ENCODE results near the gene THADA.
"Not testable (repeated sequence)": the region's sequence is repeated elsewhere in the genome, so short reads cannot be mapped to it uniquely, and the experiment has no call there.

Gene THADA

DNA sequence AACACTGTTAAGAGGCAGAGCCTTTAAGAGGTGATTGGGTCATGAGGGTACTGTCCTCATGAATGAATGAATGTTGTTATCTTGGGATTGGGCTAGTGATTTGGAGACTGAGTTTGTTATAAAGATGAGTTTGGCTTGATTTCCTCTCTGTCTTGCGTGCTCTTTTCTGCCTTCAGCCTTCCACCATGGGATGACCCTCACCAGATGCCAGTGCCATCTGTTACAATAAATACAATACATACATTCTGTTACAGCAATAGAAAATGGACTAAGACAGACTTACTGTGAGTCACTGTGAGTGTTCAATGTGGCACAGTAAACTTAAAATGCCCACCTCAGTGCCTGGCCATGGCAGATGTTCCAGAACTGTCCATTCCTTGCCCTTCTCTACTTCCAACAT lies 274.4 kb downstream of the THADA start:
- DNase-seq = no peak

DNA sequence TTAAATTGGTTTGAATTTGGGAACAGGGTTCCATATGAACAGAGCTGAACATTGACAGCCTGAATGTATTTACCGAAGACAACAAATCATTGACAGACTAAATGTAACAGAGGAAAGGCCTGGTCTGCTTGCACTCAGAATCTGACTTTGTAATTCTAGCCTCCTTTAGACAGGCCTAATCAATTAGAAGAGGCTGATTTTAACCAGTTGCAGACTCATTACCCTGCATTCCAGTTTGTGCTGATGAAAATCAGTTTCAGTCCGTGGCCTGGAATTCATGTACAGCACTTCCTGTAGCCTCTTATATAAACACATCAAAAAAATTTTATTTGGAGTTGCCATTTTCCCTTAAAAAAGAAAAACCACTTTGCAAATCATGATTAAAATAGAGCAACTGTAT lies 276.3 kb downstream of the THADA start:
- no peak for DNase-seq

DNA sequence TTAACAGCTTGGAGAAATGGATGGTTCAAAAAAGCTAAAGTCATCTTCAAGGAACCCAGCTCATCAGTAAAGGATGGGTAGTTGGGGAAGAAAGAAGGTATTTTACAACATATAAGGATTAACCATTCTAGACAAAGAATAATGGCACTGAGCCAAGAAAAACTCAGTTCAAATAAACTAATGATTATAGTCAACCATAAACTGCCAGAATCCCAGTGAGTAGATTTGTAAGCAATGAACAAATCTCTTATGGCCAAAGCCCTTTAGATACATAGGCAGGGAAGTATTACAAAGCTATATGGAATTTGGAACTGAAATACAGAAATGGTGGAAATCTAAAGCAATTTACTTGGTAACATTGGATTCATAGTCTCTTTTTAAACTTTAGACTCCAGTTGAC lies 277.0 kb downstream of the THADA start:
- DNase-seq = no peak

DNA sequence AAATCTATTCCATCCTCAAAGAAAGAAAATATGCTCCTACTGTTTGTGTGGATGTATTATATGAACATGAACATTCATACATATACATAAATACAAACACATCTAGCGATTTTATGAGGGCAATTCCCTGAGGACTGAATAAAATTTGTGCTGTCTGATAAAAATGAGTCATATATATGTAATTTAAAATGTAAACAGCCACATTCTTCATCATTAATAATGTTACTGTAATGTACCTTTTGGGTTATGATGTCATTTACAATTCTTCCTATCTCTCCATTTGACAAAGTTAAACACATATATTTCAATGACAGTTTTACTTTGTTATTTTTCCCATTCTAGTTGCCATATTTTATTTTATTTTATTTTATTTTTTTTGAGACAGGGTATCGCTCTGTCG lies 278.2 kb downstream of the THADA start:
- no peak for DNase-seq

DNA sequence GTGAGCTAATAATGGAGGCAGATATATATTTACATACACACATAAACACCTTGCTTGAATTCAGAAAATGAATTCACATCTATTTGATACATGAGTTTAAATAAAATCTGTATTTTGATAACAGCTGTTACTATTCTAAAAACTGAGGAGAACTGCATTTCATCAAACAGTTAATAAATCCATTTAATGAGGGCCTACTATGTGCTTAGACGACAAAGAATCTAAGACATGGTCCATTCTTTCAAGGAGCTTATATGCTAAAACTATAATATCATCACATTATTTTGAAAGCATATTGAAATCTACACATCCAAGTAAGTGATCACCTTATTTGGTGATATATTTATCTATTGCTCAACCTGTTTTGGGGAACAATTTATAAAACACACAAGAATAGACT lies 278.6 kb downstream of the THADA start:
- DNase-seq = no peak

DNA sequence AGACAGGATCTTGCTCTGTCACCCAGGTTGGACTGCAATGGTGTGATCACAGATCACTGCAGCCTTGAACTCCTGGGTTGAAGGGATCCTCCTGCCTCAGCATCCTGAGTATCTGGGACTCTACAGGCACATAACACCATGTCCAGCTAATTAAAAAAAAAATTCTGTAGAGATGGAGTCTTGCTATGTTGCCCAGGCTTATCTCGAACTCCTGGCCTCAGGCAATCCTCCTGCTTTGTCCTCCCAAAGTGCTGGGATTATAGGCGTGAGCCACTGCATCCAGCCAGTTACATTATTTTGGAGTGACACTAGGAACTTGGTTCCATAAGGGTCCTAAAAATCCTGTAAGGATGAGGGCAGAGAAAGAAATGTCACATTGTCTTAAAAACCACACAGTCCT lies 280.4 kb downstream of the THADA start:
- no peak for DNase-seq

DNA sequence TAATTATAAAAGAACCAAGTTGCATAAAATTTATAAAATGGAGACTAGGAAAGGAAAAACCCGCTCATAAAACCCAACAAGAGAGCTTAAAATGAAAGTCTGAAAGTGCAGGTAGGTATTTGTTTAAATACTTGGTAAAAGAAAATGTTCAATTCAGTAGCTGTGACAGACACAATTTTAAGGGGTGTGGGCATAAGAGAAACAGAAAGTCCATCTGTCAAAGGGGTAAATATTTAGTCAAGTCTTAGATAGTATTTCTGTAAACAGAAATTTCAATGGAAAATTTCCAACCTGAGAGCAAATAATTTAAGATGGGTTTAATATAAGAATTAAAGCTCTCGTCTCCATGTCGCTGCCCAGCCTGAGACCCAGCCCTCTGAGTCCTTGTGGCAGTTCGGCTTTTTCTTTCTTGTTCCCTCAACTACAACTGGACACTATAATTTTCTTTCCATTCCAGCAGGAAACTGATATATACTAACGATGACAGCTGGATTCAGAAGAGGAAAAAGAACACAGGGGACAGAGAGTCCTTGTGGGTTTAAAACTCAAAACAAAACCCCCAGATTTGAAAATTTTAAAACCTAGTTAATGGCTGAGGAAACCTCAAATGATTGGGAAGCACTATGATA lies 281.4 kb downstream of the THADA start:
- no peak for DNase-seq

DNA sequence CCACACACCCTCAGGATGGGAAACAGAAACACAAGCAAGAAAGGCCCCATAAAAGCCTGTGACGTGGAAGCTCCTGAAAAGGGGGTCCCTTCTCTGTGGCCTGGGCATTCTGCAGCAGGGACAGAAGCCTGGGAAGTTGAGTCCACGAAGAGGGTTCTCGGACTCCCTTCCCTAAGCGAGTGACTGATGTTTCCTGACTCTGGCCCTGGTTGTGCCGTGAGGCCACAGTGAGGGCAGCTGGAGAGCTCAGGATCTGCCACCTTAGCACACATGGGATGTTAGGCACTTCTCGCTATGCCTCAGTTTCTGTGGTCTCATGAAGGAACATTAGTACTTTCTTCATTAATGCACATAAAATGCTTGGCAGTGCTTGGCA lies 282.2 kb downstream of the THADA start:
- DNase-seq = no peak

DNA sequence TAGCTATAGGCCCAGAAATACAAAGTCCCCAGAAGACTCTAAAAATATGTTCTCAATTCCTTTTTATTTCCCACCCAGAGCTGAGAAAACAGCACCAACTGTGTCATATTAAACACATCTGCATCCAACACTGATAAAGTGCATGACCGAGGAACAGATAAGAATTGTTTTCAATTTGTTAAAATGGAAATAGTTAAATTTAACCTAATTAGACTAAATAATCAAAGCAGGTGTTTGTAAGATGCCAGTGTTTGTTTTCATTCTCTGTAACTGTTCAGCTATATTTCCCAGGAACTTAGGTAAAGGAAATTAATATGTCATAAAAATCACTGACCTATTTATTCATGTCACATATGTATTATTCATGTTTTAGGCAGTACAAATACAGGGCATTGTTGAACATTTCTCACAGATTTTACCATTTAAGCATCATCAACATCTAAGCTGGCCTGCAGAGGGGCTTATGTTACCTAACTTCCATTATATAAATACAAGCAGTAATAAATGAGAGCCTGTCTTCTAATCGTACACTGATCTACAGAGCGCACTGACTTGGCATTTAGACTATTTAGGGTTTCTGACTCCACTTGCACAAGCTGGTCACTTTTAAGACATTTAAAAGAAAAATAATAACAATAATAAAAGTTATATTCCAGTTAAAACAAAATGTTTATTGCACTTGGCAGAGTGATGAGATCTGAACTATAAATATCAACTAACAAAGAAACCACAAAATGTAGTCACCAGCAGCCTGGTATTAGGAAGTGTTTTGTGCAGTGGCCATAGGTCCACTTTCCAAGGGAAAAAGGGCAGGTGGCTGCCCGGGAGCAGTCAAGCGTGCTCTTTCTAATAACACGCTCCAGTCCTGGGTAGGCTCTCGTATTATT lies 282.8 kb downstream of the THADA start:
- DNase-seq = no peak

DNA sequence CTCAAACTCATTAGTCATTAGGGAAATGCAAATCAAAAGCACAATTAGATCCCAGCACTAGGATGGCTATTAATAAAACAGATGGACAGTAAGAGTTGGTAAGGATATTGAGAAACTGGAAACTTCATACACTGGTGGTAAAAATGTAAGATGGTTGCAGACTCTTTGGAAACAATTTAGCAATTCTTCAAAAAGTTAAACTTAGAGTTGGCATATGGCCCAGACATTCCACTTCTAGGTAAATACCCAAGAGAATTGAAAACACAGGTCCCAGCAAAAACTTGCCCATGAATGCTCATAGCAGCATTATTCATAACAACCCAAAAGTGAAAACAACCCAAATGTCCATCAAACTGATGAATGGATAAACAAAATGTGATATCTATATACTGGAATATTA lies 284.6 kb downstream of the THADA start:
- no peak for DNase-seq

DNA sequence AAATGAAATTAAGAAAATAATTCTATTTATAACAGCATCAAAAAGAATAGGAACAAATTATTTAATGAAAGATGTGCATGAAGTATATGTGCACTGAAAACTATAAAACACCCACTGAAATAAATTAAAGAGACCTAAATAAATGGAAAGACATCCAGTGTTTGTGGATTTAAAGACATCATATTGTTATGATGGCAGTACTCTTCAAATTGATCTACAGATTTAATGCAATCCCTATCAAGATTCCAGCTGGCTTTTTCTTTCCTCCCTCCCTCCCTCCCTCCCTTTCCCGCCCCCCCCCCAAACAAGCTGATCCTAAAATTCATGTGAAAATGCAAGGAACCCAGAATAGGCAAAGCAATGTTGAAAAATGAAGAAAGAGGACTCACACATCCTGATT lies 285.9 kb downstream of the THADA start:
- no peak for DNase-seq

DNA sequence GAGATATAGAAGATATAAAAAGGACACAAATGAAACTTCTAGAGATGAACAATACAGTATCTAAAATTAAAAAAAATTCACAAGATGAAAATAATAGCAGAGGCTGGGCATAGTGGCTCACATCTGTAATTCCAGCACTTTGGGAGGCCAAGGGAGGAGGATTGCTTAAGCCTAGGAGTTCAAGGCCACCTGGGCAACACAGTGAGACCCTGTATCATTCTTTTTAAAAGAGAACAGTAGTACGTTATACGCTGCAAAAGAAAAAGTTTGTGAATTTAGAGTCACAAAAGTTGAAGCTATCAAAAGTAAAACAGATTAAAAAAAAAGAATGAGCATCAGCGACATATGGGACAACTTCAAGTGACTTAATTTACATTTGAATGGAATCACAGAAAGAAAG lies 287.9 kb downstream of the THADA start:
- DNase-seq = no peak

DNA sequence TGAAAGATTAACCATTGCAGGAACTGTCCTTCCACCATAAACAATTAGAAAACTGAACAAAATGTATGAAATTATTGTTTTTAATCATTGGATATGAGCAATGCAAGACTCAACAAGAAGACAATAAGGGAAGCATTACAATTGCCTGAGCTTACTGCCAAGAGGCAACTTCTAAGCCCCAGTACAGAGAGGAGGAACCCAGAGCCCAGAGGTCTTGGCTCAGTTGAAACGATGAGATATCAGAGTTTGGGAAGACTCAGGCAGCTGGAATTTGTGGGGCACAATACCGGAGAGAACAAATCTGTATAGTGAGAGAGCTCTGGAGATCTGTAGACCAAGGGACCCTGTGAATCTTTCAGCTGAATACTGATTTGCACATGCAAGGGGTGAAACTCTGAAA lies 288.8 kb downstream of the THADA start:
- DNase-seq = no peak

DNA sequence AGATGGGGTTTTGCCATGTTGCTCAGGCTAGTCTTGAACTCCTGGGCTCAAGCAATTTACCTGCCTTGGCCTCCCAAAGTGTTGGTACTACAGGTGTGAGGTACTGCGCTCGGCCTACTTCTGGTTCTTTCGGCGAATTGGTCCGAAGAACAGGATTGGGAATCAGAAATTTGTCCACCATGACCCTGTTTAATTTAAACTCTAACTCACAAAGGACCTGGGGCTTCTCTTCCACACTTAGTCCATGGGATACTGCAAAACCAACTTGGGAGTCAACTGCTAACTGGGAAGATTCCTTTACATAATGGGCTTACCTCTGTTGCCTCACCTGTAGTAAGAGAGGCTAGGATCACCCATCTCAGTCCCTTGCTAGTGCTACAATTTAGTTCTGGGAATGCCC lies 289.6 kb downstream of the THADA start:
- DNase-seq = no peak

DNA sequence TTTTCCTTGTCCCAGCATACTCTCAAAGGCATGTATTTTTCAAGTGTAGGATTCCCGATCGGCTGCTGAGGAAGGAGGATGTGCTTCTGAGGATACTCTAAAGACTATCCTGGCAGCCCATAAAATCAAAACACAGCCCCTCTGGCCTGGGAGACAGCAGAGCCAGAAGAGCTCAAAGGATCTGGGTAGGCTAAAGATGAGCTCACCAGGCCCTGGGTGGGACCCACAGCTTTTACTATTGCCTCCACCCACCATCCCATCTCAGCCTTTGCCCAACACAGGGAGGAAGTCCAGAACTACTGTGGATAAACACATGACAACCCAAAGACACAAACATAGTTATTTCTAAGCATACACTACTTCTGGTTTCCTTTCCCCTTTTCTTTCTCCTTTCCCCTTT lies 290.3 kb downstream of the THADA start:
- no peak for DNase-seq

DNA sequence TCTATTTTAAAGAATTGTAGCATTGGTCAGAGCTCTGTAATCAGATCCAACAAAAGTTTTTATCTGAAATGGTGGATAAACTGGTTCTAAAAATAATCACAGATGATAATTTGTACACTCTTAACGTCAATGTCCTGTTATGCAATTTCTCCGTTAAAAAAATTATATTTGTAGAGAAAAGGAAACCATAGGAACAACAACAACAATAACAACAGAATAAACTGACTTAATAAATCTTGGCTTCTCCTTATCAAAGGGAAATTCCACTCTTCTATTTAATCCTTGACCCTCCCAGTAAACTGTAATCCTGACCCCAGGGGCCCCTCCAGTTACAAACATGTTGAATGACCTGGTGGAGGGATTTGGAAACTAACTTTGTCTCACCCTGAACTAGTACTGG lies 290.8 kb downstream of the THADA start:
- DNase-seq = no peak

DNA sequence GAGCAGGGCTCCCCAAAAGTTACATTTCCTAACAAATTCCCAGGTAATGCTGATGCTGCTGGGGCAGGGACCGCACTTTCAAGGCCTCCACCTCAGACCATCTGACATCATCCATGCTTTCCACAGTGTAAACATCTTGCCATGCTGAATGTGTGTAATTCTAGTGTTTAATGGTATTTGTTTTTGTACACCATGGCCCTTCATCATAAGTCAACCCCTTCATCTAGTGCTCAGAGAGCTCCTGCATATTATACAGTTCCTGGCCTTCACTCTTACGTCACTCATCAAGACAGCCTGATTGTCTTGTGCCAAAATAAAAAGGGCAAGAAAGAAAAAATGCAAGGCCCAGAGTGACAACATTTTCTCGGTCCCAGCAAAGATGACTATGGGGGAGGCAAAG lies 291.9 kb downstream of the THADA start:
- no peak for DNase-seq

DNA sequence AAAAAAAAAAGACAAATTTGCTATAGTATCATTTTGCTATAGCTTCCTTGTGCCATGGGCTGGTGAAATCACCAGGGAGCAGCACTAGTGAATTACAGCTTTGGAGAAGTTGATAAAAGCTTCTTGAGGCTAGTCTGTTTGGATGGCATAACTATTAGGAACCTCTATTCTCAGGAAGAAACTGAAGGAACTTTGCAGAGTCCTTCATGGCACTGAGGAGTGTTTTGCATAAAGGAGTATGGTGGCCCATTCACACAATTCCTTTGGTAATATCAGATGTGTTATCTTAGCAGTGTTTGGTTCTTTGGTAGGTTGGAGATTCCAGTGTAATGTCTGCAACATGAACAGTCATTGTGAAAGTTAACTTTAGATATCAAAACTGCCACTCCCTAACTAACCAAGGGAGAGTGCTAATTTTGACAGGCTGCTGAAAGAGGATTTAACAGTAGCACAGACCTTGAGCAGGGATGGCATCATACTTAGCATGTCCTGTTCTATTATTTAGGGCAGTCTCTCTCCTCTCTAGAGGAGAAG lies 292.8 kb downstream of the THADA start:
- DNase-seq = no peak

DNA sequence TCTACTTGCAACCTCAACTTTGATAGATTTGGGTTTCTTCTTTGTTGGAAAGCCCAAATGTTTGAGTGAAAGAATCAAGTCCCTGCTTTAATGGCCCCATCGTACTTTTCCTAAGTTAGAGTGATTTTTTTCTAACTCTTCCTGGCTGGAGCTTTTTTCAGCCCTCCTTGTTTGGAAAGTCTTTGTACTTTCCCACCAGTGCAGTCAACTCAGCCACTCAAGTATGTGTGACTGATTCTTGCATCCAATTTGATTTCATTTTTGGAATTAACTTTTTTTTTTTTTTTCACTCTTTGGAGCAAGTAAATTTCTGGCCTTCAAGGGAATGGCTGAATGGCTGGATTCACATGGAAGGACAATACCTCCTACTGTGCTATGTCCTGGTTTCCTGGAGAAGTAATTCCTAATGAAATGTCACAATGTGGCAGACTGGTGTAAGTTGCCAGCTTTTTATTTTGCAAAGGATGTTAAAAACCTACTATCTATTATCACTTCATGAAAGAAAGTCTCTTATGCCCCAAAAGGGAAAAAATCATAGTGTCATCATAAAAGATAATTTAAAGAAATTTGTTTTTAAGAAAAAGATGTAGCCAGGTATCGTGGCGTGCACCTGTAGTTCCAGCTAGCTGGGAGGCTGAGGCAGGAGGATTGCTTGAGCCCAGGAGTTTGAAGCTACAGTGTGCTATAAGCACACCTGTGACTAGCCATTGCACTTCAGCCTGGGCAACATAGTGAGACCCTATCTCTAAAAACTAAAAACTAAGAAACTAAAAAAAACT lies 293.5 kb downstream of the THADA start:
- DNase-seq = no peak

DNA sequence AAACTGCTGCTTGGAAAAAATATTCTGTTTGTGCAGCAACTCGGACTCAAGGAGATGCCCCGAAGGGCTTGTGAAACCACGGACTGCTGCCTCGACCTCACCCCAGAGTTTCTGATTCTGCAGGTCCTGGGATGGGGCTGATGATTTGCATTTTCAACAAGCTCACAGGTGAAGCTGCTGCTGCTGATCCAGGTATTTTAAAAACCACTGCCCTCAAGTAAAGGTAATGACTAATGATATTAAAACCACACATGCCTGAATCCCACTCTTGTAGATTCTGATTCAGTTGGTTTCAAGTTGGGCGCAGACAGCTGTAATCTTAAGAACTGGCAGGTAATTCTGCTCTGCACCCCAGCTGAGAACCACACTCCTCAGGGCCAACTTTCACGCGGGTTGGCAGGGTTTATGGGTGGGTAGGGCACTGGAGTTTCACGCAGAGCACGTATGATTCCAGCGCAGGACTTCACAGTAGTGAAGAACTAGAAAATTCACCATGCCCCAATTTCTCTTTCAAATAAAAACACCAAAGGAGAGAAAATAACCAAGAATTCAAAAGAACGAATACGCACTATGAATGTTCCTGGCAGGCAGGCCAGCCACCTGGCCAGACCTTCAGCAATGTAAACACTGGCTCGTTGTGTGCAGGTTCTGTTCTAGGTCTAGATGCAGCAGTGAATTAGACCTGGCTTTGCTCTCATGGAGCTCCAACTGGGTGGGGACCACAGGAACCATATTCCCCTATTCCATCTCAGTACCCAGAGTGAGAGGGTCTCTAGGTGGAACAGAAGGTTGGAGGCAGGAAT lies 294.9 kb downstream of the THADA start:
- DNase-seq = no peak

DNA sequence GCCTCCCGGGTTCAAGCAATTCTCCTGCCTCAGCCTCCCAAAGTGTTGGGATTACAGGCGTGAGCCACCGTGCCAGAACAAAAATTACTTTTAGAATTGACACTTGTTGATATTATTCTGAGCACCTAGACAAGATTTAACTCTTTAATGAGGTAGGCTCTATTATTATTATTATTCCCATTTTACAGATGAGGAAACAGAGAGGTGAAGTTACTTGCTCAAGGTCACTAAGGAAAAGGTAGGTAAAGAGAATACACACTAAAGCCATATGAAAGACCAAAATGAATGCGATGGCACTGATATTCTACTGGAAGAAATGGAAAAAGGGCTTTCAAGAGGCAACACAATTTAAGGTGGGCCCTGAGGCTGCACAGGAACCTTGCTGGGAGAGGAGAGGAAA lies 295.6 kb downstream of the THADA start:
- no peak for DNase-seq

DNA sequence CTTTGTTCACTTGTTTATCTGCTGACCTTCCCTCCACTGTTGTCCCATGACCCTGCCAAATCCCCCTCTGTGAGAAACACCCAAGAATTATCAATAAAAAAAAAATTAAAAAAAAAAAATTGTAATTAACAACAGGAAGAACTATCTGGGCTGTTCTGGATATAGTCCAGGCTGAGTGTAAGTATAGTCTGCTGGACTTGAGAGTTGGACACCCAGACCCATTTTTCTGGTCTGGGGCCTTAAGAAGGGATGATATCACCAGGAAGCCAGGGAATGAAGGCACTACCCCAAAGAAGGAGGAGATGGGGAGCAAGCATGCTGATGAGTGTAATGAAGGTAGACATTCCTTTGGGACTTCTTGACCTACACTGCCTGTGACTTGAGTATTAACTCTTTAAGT lies 297.3 kb downstream of the THADA start:
- no peak for DNase-seq

DNA sequence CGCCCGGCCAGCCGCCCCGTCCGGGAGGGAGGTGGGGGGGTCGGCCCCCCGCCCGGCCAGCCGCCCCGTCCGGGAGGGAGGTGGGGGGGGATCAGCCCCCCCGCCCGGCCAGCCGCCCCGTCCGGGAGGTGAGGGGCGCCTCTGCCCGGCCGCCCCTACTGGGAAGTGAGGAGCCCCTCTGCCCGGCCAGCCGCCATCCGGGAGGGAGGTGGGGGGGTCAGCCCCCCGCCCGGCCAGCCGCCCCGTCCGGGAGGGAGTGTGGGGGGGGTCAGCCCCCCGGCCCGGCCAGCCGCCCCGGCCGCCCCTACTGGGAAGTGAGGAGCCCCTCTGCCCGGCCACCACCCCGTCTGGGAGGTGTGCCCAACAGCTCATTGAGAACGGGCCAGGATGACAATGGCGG lies 298.1 kb downstream of the THADA start:
- DNase-seq = not testable (repeated sequence)

Measured in stimulated activated CD4-positive, alpha-beta T cell treated with anti-CD3 and anti-CD28 coated beads, Interleukin-15, amount 100 ng/mL, for 24 hours (primary cell).